Bronchial epithelial cell (primary cell): ENCODE measurements around the gene SH3RF2. TPM values are rescaled to one million over a fixed set of nuclear protein-coding genes. Genes with fewer than 3 reads are reported as not detected.
A peak's percentile ranks its signal among the peaks of the same experiment; 100 is the strongest.

Experiments
- DNase-seq: peaks from one replicate; pipeline ENCODE4 v3.0.0-alpha.2; 2010; ENCODE audit warnings: low read depth
- FAIRE-seq: peaks from 2 replicates; lab custom pipeline; 2011; peaks lifted over from hg19 to GRCh38; lab: Jason Lieb, UNC
- H3K27me3 ChIP-seq: 2 replicates; pipeline ENCODE4 v1.5.1; 2011; ENCODE audit warnings: low read length; ENCODE audit not compliant: control insufficient read depth, insufficient read depth
- H3K36me3 ChIP-seq: 2 replicates; pipeline ENCODE4 v1.5.1; 2011; ENCODE audit warnings: low read length; ENCODE audit not compliant: control insufficient read depth, insufficient read depth
- H3K4me3 ChIP-seq: 2 replicates; pipeline ENCODE4 v1.5.1; 2011; ENCODE audit warnings: mild to moderate bottlenecking, low read depth, low read length, control low read depth
- total RNA-seq: library from RNA; depleted of rRNA; stranded (reverse); fragments of >200 nt; gene quantifications from 2 replicates; pipeline ENCODE4 v1.2.1, GENCODE V29; 2014
- TF ChIP-seq, protein P1 (sequence below): IDR thresholded peaks from 2 replicates; pipeline ENCODE4 v1.5.1; 2011; ENCODE audit warnings: mild to moderate bottlenecking, moderate library complexity, low read length, control low read depth, inconsistent platforms; ENCODE audit not compliant: insufficient read depth, severe bottlenecking

Gene SH3RF2
- total RNA-seq, 1 donor from 2014 or later, result 3.7 TPM

GRCh38 chr5:145976431-145977155 is 40.2 kb downstream of the SH3RF2 start:
- TF ChIP-seq, protein P1, sequence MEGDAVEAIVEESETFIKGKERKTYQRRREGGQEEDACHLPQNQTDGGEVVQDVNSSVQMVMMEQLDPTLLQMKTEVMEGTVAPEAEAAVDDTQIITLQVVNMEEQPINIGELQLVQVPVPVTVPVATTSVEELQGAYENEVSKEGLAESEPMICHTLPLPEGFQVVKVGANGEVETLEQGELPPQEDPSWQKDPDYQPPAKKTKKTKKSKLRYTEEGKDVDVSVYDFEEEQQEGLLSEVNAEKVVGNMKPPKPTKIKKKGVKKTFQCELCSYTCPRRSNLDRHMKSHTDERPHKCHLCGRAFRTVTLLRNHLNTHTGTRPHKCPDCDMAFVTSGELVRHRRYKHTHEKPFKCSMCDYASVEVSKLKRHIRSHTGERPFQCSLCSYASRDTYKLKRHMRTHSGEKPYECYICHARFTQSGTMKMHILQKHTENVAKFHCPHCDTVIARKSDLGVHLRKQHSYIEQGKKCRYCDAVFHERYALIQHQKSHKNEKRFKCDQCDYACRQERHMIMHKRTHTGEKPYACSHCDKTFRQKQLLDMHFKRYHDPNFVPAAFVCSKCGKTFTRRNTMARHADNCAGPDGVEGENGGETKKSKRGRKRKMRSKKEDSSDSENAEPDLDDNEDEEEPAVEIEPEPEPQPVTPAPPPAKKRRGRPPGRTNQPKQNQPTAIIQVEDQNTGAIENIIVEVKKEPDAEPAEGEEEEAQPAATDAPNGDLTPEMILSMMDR, result no peak
- no peak overlapping the region for H3K4me3 ChIP-seq
- FAIRE-seq, result no peak
- peaks cover 2% of the 10 kb centered on the region for H3K36me3 ChIP-seq
- DNase-seq, result peak; percentile 90
- no peaks in the 10 kb centered on the region for H3K27me3 ChIP-seq

DNA sequence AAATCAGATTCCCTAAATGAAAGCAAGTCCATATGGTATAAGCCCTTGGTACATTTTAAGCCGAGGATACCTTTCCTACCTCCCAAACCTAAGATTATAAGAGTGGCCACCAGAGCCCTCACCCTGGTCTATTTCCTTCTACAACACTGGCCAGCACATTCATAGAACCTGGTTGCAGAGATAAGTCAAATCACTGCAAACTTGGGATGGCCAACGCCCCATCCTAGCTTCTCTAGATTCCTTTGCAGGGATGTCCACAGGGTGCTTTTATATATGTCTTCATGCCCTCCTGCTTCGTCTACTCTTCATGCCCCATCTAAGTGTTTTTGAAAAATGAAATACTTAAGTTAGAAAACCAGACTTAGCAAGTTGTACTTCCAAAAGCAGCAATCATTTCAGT is 41.8 kb downstream of the SH3RF2 start:
- FAIRE-seq, result no peak
- no peaks in the 10 kb centered on the region for H3K27me3 ChIP-seq
- no peaks in the 10 kb centered on the region for H3K36me3 ChIP-seq

GRCh38 chr5:145978708-145979107 is 42.3 kb downstream of the SH3RF2 start:
- TF ChIP-seq, protein P1, result no peak
- no peak for DNase-seq
- H3K36me3 ChIP-seq, result no peaks in the 10 kb centered on the region
- no peak overlapping the region for H3K4me3 ChIP-seq
- H3K27me3 ChIP-seq, result no peaks in the 10 kb centered on the region
- no peak for FAIRE-seq

More for the DNA sequence above, 41.8 kb downstream of the SH3RF2 start:
- DNase-seq, result no peak
- H3K4me3 ChIP-seq, result no peak overlapping the region
- TF ChIP-seq, protein P1, result no peak

GRCh38 chr5:145979270-145980223 is 43.2 kb downstream of the SH3RF2 start:
- FAIRE-seq, result no peak
- no peaks in the 10 kb centered on the region for H3K27me3 ChIP-seq
- H3K36me3 ChIP-seq, result no peaks in the 10 kb centered on the region
- DNase-seq, result no peak
- no peak overlapping the region for H3K4me3 ChIP-seq
- TF ChIP-seq, protein P1, result no peak

GRCh38 chr5:145980259-145980658 is 43.9 kb downstream of the SH3RF2 start:
- TF ChIP-seq, protein P1, result no peak
- FAIRE-seq (no peak), DNase-seq (no peak)
- H3K27me3 ChIP-seq, result no peaks in the 10 kb centered on the region
- no peaks in the 10 kb centered on the region for H3K36me3 ChIP-seq
- H3K4me3 ChIP-seq, result no peak overlapping the region
